ENCODE results near the gene METTL17. TPM values are rescaled to one million over a fixed set of nuclear protein-coding genes. Genes with fewer than 3 reads are reported as not detected.
"Not testable (repeated sequence)": the region's sequence is repeated elsewhere in the genome, so short reads cannot be mapped to it uniquely, and the experiment has no call there.

METTL17 gene
- total RNA-seq (ENCODE audit: unreplicated experiment) = 81.5 TPM
- long read RNA-seq, transcript METTL17-216 (13 exons, 1,605 nt) = minor isoform, 6 of 58 reads
- long read RNA-seq, transcript METTL17-202 (13 exons, 1,586 nt) = minor isoform, 10 of 58 reads
- long read RNA-seq, transcript METTL17-201 (14 exons, 1,749 nt) = major isoform, 19 of 58 reads
- long read RNA-seq, partial matches to known transcripts = 6 of 58 reads
- long read RNA-seq, other reads (novel, unspliced or antisense) = 17 of 58 reads

- peak within 1 kb of the TSS; percentile 93 for H3K4me3 Mint-ChIP-seq (ENCODE audit: unreplicated experiment)
- peaks cover 1% of the 10 kb centered on the region for H3K4me1 Mint-ChIP-seq (ENCODE audit: low read depth, unreplicated experiment)
- H3K9me3 Mint-ChIP-seq (ENCODE audit: unreplicated experiment) = peaks cover 2% of the 10 kb centered on the region
- peaks cover 2% of the 10 kb centered on the region for H3K27me3 Mint-ChIP-seq (ENCODE audit: unreplicated experiment)
- H3K36me3 Mint-ChIP-seq (ENCODE audit: unreplicated experiment) = no peaks in the 10 kb centered on the region
- peak; percentile 32 for TF ChIP-seq CTCF (IDR thresholded peaks at IDR 0.05; ENCODE audit: partially characterized antibody, unreplicated experiment)
- peak; percentile 84 for DNase-seq
- peak within 1 kb of the TSS; percentile 34 for H3K27ac Mint-ChIP-seq (ENCODE audit: unreplicated experiment)
These were observed at the start of gene METTL17 for GRCh38 chr14:20989787-20990600. METTL17 (plus strand) TSS chr14:20989980; CDS start chr14:20990003, 23 bp downstream.

- not testable (repeated sequence) for H3K27ac Mint-ChIP-seq (ENCODE audit: unreplicated experiment); H3K4me1 Mint-ChIP-seq (ENCODE audit: low read depth, unreplicated experiment); H3K36me3 Mint-ChIP-seq (ENCODE audit: unreplicated experiment); DNase-seq; H3K4me3 Mint-ChIP-seq (ENCODE audit: unreplicated experiment); H3K9me3 Mint-ChIP-seq (ENCODE audit: unreplicated experiment); H3K27me3 Mint-ChIP-seq (ENCODE audit: unreplicated experiment)
These were observed 44.6 kb upstream of the METTL17 start for GRCh38 chr14:20945146-20945545.

GRCh38 chr14:20946707-20947106 lies 43.1 kb upstream of the METTL17 start:
- not testable (repeated sequence) for H3K4me3 Mint-ChIP-seq (ENCODE audit: unreplicated experiment); H3K27ac Mint-ChIP-seq (ENCODE audit: unreplicated experiment); H3K9me3 Mint-ChIP-seq (ENCODE audit: unreplicated experiment); H3K27me3 Mint-ChIP-seq (ENCODE audit: unreplicated experiment); DNase-seq; H3K36me3 Mint-ChIP-seq (ENCODE audit: unreplicated experiment); H3K4me1 Mint-ChIP-seq (ENCODE audit: low read depth, unreplicated experiment)

GRCh38 chr14:20954736-20955537 lies 34.8 kb upstream of the METTL17 start, which contains the start of gene RNASE2:
RNASE2 (plus strand) TSS chr14:20955487; CDS start chr14:20955772, 285 bp downstream.
- H3K36me3 Mint-ChIP-seq (ENCODE audit: unreplicated experiment); H3K4me3 Mint-ChIP-seq (ENCODE audit: unreplicated experiment); H3K9me3 Mint-ChIP-seq (ENCODE audit: unreplicated experiment); H3K4me1 Mint-ChIP-seq (ENCODE audit: low read depth, unreplicated experiment); DNase-seq; H3K27me3 Mint-ChIP-seq (ENCODE audit: unreplicated experiment); H3K27ac Mint-ChIP-seq (ENCODE audit: unreplicated experiment): not testable (repeated sequence)

GRCh38 chr14:20955538-20955873 lies 34.3 kb upstream of the METTL17 start:
- not testable (repeated sequence) for H3K4me1 Mint-ChIP-seq (ENCODE audit: low read depth, unreplicated experiment); H3K36me3 Mint-ChIP-seq (ENCODE audit: unreplicated experiment); H3K27ac Mint-ChIP-seq (ENCODE audit: unreplicated experiment); H3K4me3 Mint-ChIP-seq (ENCODE audit: unreplicated experiment); DNase-seq; H3K27me3 Mint-ChIP-seq (ENCODE audit: unreplicated experiment); H3K9me3 Mint-ChIP-seq (ENCODE audit: unreplicated experiment)

- H3K36me3 Mint-ChIP-seq (ENCODE audit: unreplicated experiment) = no peaks in the 10 kb centered on the region
- peaks cover 2% of the 10 kb centered on the region for H3K4me1 Mint-ChIP-seq (ENCODE audit: low read depth, unreplicated experiment)
- H3K27me3 Mint-ChIP-seq (ENCODE audit: unreplicated experiment) = peaks cover 1% of the 10 kb centered on the region
- no peak for DNase-seq
- TF ChIP-seq CTCF (IDR thresholded peaks at IDR 0.05; ENCODE audit: partially characterized antibody, unreplicated experiment) = no peak
- no peaks in the 10 kb centered on the region for H3K9me3 Mint-ChIP-seq (ENCODE audit: unreplicated experiment)
- H3K4me3 Mint-ChIP-seq (ENCODE audit: unreplicated experiment) = no peak overlapping the region
- H3K27ac Mint-ChIP-seq (ENCODE audit: unreplicated experiment) = no peak overlapping the region
These were observed 33.3 kb upstream of the METTL17 start for GRCh38 chr14:20956376-20956976.

- H3K9me3 Mint-ChIP-seq (ENCODE audit: unreplicated experiment); DNase-seq; H3K4me3 Mint-ChIP-seq (ENCODE audit: unreplicated experiment); H3K27ac Mint-ChIP-seq (ENCODE audit: unreplicated experiment); H3K36me3 Mint-ChIP-seq (ENCODE audit: unreplicated experiment); H3K27me3 Mint-ChIP-seq (ENCODE audit: unreplicated experiment); H3K4me1 Mint-ChIP-seq (ENCODE audit: low read depth, unreplicated experiment): not testable (repeated sequence)
These were observed 30.8 kb upstream of the METTL17 start for GRCh38 chr14:20958946-20959345.
